ENCODE data around the gene PARP4. TPM values are rescaled to one million over a fixed set of nuclear protein-coding genes. Genes with fewer than 3 reads are reported as not detected.
A peak's percentile ranks its signal among the peaks of the same experiment; 100 is the strongest.

Gene PARP4
- total and polyA plus RNA-seq, 2 of the 4 experiments (the other 2 are of a cell fraction): 31.7 to 50.2 TPM

GRCh38 chr13:24459726-24460125, 52.9 kb downstream of the PARP4 start:
- BruUV-seq (replicated peaks): no TSS peak
- Histone ChIP-seq H3K36me3 (ENCODE audit: control insufficient read depth, insufficient read depth, low read length) (peaks cover 20% of the 10 kb centered on the region), H4K5ac (ENCODE audit: low read depth, low read length) (no peak overlapping the region), H4K8ac (ENCODE audit: low read depth in 2 of 2, low read length in 2 of 2) (no peak overlapping the region), H4K91ac (ENCODE audit: insufficient read depth, low read depth, low read length) (no peak overlapping the region), H3K4me1 (ENCODE audit: control insufficient read depth, insufficient read depth, low read length) (peaks cover 5% of the 10 kb centered on the region), H3K14ac (replicated peaks; ENCODE audit: low read depth, low read length) (no peak overlapping the region), H3K56ac (ENCODE audit: extremely low read depth, insufficient read depth, low read length) (no peak overlapping the region), H2BK5ac (ENCODE audit: low read depth, low read length, poor library complexity, severe bottlenecking) (peak overlapping the region; percentile 77), H3K4ac (ENCODE audit: low read depth, low read length) (no peak overlapping the region), H3K27me3 (ENCODE audit: control insufficient read depth, insufficient read depth, low read length) (no peaks in the 10 kb centered on the region), H2AK9ac (replicated peaks; ENCODE audit: low read depth, low read length, poor library complexity) (no peak overlapping the region), H3K9ac (ENCODE audit: low read depth, low read length) (no peak overlapping the region), H4K20me1 (ENCODE audit: insufficient read depth, low read length) (no peaks in the 10 kb centered on the region), H3K4me2 (ENCODE audit: low read depth, low read length) (0 out of 2 replicates have a peak overlapping the region, but pooled peaks have one; percentile 85), H3K4me3 (ENCODE audit: insufficient read depth, low read depth, low read length) (no peak overlapping the region), H2AK5ac (ENCODE audit: low read depth, low read length) (no peak overlapping the region), H2BK20ac (ENCODE audit: low read depth, low read length) (no peak overlapping the region), H2BK15ac (ENCODE audit: low read depth, low read length) (no peak overlapping the region), H2BK120ac (ENCODE audit: low read depth, low read length) (no peak overlapping the region), H3K79me1 (ENCODE audit: low read depth in 1 of 2, low read length in 2 of 2) (peaks cover 0 to 4% of the 10 kb centered on the region in 2 experiments; a peak in 1 of 4 replicates), H3K9me3 (ENCODE audit: control insufficient read depth, insufficient read depth, low read length) (no peaks in the 10 kb centered on the region), H3K27ac (ENCODE audit: insufficient read depth, low read length) (peak overlapping the region; percentile 46; the same call in 1 of the 2 replicates), H3K18ac (ENCODE audit: low read depth, low read length) (peak overlapping the region; percentile 35; the same call in 1 of the 2 replicates), H2AFZ (replicated peaks; ENCODE audit: low read length, poor library complexity) (no peak overlapping the region), H3K9me1 (ENCODE audit: insufficient read depth, low read length) (peaks cover 9% of the 10 kb centered on the region), H3K23ac (ENCODE audit: low read depth, low read length) (no peak overlapping the region)
- no peak for TF ChIP-seq MAZ (IDR thresholded peaks at IDR 0.05; ENCODE audit: borderline replicate concordance, low read depth, low read length)
- no peak for TF ChIP-seq ELK1 (IDR thresholded peaks at IDR 0.05; ENCODE audit: borderline replicate concordance, low read depth, low read length)
- TF ChIP-seq BHLHE40 (IDR thresholded peaks at IDR 0.05; ENCODE audit: low read depth, low read length): no peak
- TF ChIP-seq RAD21 (IDR thresholded peaks at IDR 0.05; ENCODE audit: low read length): no peak
- no peak for TF ChIP-seq MAFK (IDR thresholded peaks at IDR 0.05; ENCODE audit: low read depth, low read length)
- TF ChIP-seq NFE2L2 (IDR thresholded peaks at IDR 0.05; ENCODE audit: low read depth, low read length): no peak
- no peak for TF ChIP-seq RCOR1 (IDR thresholded peaks at IDR 0.05; ENCODE audit: insufficient replicate concordance, low read length)
- TF ChIP-seq, protein P1, sequence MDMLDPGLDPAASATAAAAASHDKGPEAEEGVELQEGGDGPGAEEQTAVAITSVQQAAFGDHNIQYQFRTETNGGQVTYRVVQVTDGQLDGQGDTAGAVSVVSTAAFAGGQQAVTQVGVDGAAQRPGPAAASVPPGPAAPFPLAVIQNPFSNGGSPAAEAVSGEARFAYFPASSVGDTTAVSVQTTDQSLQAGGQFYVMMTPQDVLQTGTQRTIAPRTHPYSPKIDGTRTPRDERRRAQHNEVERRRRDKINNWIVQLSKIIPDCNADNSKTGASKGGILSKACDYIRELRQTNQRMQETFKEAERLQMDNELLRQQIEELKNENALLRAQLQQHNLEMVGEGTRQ (IDR thresholded peaks at IDR 0.05; ENCODE audit: low read depth, low read length): no peak
- TF ChIP-seq POLR2A (IDR thresholded peaks at IDR 0.05; ENCODE audit: low read depth, low read length): no peak
- no peak for TF ChIP-seq RFX5 (IDR thresholded peaks at IDR 0.05; ENCODE audit: low read depth, low read length)
- no peak for TF ChIP-seq MXI1 (IDR thresholded peaks at IDR 0.05; ENCODE audit: borderline replicate concordance, low read depth, low read length)
- TF ChIP-seq, protein P2, sequence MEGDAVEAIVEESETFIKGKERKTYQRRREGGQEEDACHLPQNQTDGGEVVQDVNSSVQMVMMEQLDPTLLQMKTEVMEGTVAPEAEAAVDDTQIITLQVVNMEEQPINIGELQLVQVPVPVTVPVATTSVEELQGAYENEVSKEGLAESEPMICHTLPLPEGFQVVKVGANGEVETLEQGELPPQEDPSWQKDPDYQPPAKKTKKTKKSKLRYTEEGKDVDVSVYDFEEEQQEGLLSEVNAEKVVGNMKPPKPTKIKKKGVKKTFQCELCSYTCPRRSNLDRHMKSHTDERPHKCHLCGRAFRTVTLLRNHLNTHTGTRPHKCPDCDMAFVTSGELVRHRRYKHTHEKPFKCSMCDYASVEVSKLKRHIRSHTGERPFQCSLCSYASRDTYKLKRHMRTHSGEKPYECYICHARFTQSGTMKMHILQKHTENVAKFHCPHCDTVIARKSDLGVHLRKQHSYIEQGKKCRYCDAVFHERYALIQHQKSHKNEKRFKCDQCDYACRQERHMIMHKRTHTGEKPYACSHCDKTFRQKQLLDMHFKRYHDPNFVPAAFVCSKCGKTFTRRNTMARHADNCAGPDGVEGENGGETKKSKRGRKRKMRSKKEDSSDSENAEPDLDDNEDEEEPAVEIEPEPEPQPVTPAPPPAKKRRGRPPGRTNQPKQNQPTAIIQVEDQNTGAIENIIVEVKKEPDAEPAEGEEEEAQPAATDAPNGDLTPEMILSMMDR (conservative IDR thresholded peaks at IDR 0.05; ENCODE audit: low read depth, low read length): no peak
- no peak for TF ChIP-seq SMC3 (IDR thresholded peaks at IDR 0.05; ENCODE audit: low read depth, low read length)
- no peak for TF ChIP-seq FOS (IDR thresholded peaks at IDR 0.05; ENCODE audit: low read depth, low read length)
- no peak for TF ChIP-seq CEBPB (IDR thresholded peaks at IDR 0.05; ENCODE audit: low read depth, low read length)
- no peak for TF ChIP-seq CHD1 (IDR thresholded peaks at IDR 0.05; ENCODE audit: low read depth, low read length)
- intact Hi-C loops (cut with micrococcal nuclease): no loop called here
- ChIA-PET POLR2A (ENCODE audit: unreplicated experiment) (no interaction called here), CTCF (no interaction called here)
- in situ Hi-C loops (cut with MboI; ENCODE audit: low sequenced_read_pairs): no loop called here
- dilution Hi-C loops (cut with HindIII; ENCODE audit: low sequenced_read_pairs, unreplicated experiment): no loop called here
- no peak for DNase-seq
- ATAC-seq (ENCODE audit: low read depth): no peak
- no CpG with 5 or more reads among the region's 3 CpGs for WGBS, 2 experiments (ENCODE audit: extremely low coverage in 2 of 2, insufficient read length in 1 of 2)

Measured in IMR-90 (cell line).